ENCODE measurements around the gene CCP110.

DNA sequence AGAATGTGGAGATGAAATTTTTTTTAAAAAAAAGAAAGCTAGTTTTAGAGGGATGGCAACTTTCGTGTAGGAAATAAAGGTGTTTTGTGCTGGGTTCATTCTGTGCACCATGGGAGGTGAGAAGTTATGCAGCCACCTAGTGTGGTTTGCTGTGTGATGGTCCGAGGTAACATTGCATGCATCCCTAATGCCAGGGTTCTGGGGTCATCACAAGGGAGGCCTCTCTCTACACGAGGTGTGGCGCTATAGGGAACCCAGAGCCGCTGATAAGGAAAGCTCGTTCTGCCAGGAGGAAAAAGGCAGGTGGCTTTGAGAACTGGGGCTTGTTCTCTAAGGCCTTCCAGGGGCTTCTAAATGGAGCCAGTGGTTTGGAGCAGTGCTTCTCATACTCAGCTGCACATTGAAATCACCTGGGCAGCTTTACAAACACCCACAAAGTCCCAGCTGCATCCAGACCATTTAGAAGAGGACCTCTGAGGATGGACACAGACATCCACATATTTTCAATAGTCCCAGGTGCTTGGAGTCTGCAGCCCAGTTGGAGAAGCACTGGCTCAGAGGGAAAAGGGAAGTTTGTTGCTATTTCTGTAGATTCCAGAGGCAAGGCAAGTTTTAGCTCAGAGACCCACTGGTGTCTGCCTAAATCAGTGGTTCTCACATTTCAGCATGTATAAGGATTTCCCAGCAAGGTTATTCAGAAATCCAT lies 75.2 kb downstream of the CCP110 start:
- TF ChIP-seq CTCF (IDR thresholded peaks at IDR 0.05 in 8 of 11, conservative IDR thresholded peaks at IDR 0.05 in 3 of 11) (no peak), POLR2AphosphoS5 (IDR thresholded peaks at IDR 0.05) (no peak), POLR2A (IDR thresholded peaks at IDR 0.05) (no peak)
